ENCODE data around the gene QKI.

The QKI gene

DNA sequence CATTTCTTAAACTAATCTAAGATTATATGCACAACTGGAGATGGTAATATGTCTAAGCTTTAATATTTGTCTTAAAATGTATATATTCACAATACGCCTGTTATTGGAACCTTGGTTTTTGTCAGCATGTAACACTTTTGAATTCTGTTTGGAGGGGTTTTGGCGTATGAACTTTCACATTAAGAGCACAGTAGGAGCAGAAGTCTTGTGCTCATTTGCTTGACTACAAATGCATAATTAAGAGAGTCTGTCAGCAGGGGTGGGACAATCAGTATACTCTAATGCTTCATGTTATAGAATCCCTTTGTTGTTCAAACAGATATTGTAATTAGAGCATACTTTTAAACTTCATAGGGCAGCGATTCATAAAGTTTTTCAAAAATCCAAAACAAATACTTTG lies 112.8 kb downstream of the QKI start:
- H3K4me1 ChIP-seq (ENCODE audit: control insufficient read depth, insufficient read depth, low read length) = peaks cover 6% of the 10 kb centered on the region
- H3K27me3 ChIP-seq (ENCODE audit: control insufficient read depth, insufficient read depth, low read length) = no peaks in the 10 kb centered on the region
- H3K9me3 ChIP-seq (ENCODE audit: control insufficient read depth, insufficient read depth, low read length) = no peaks in the 10 kb centered on the region
- no peak overlapping the region for H3K9ac ChIP-seq (ENCODE audit: low read depth, low read length)
- no peak overlapping the region for H3K4me3 ChIP-seq (ENCODE audit: low read depth, low read length)
- no peaks in the 10 kb centered on the region for H3K36me3 ChIP-seq (ENCODE audit: control insufficient read depth, insufficient read depth, low read length)

DNA sequence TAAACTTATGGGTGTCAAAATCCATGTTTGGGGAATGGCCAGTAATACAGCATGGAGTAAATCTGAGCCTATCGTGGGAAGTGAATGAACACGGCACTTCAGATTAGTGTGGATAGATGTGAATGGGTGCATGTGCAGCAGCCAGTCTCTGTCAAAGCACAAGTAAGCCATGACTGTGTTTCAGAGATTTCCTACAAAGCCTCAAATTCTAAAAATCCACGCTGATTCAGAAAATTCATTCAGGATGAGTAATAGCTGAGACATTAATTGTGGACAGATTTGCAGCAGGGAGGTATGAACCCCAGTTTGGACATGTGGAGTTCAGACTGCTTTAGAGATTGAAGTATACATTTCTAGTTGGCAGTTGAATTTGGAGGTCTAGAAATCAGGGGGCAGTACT lies 115.1 kb downstream of the QKI start:
- no peak overlapping the region for H3K9ac ChIP-seq (ENCODE audit: low read depth, low read length)
- H3K4me3 ChIP-seq (ENCODE audit: low read depth, low read length) = no peak overlapping the region
- H3K36me3 ChIP-seq (ENCODE audit: control insufficient read depth, insufficient read depth, low read length) = no peaks in the 10 kb centered on the region
- peaks cover 6% of the 10 kb centered on the region for H3K4me1 ChIP-seq (ENCODE audit: control insufficient read depth, insufficient read depth, low read length)
- H3K27me3 ChIP-seq (ENCODE audit: control insufficient read depth, insufficient read depth, low read length) = no peaks in the 10 kb centered on the region
- no peaks in the 10 kb centered on the region for H3K9me3 ChIP-seq (ENCODE audit: control insufficient read depth, insufficient read depth, low read length)

DNA sequence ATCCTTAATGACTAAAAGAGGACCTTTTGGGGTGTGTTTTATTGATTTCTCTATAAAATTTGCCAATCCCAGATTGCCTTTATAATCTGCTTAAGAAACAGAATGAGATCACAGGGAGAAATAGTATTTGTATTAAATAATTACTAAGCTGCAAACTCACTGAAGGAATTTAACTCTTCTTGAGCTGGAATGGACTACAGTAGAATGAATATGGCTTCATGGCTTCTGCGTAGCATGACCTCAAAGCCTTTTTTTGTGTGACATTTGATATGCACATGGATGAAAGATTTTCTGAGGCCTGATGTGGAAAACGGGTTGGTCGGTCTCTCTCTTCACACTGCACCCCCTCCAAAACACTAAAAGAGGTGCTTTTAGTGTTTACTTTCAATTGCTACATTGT lies 115.9 kb downstream of the QKI start:
- Histone ChIP-seq H3K36me3 (ENCODE audit: control insufficient read depth, insufficient read depth, low read length) (no peaks in the 10 kb centered on the region), H3K9me3 (ENCODE audit: control insufficient read depth, insufficient read depth, low read length) (no peaks in the 10 kb centered on the region), H3K27me3 (ENCODE audit: control insufficient read depth, insufficient read depth, low read length) (no peaks in the 10 kb centered on the region), H3K9ac (ENCODE audit: low read depth, low read length) (no peak overlapping the region), H3K4me1 (ENCODE audit: control insufficient read depth, insufficient read depth, low read length) (peaks cover 6% of the 10 kb centered on the region), H3K4me3 (ENCODE audit: low read depth, low read length) (no peak overlapping the region)

DNA sequence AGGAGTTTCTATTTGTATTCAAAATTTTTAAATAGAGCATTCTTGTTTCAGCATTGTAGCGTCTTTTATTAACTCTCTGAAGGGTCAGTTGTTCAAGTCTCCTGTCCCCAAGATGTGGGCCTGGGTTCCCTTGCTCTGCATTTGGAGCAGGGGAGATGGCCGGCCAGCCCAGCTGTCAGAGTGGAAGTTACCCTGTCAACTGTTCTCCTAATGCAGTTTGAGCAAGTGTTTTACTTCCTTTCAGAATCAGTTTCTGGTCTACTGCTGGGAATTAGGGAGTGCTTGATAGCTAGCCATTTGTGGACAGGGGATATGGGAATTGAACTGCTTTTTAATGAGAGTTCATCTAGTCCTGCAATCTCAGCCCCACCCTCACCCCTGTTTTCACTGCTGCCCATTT lies 116.6 kb downstream of the QKI start:
- Histone ChIP-seq H3K4me3 (ENCODE audit: low read depth, low read length) (no peak overlapping the region), H3K27me3 (ENCODE audit: control insufficient read depth, insufficient read depth, low read length) (no peaks in the 10 kb centered on the region), H3K9me3 (ENCODE audit: control insufficient read depth, insufficient read depth, low read length) (no peaks in the 10 kb centered on the region), H3K36me3 (ENCODE audit: control insufficient read depth, insufficient read depth, low read length) (no peaks in the 10 kb centered on the region), H3K4me1 (ENCODE audit: control insufficient read depth, insufficient read depth, low read length) (peaks cover 6% of the 10 kb centered on the region), H3K9ac (ENCODE audit: low read depth, low read length) (no peak overlapping the region)

DNA sequence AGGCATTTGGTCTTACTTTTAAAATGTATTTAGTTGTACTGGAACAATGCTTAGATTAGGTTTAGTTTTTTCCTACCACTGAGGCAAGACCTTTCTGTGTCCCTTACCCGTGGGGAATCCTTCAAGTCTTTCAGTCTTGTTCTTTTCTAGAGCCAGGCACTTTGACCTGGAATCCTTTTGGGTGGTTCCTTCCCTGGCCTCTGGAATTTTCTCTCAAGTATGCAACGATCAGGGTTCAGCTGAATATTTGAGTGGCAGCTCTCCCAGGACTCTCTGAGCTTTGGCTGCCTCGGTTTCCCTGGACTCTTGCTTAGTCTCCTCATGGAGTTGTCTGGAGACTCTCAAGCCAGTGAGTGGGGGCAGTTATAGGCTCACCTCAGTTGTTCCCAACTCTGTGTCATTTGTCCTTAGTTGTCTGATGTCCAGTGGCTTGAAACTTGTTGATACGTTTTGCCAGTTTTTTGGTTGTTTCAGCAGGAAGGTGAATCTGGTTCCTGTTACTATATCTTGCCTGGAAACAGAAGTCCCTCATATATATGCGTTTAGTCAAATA lies 118.1 kb downstream of the QKI start:
- peaks cover 2% of the 10 kb centered on the region for H3K4me1 ChIP-seq (ENCODE audit: control insufficient read depth, insufficient read depth, low read length)
- H3K9me3 ChIP-seq (ENCODE audit: control insufficient read depth, insufficient read depth, low read length) = no peaks in the 10 kb centered on the region
- no peaks in the 10 kb centered on the region for H3K27me3 ChIP-seq (ENCODE audit: control insufficient read depth, insufficient read depth, low read length)
- no peak overlapping the region for H3K4me3 ChIP-seq (ENCODE audit: low read depth, low read length)
- no peak overlapping the region for H3K9ac ChIP-seq (ENCODE audit: low read depth, low read length)
- no peaks in the 10 kb centered on the region for H3K36me3 ChIP-seq (ENCODE audit: control insufficient read depth, insufficient read depth, low read length)

DNA sequence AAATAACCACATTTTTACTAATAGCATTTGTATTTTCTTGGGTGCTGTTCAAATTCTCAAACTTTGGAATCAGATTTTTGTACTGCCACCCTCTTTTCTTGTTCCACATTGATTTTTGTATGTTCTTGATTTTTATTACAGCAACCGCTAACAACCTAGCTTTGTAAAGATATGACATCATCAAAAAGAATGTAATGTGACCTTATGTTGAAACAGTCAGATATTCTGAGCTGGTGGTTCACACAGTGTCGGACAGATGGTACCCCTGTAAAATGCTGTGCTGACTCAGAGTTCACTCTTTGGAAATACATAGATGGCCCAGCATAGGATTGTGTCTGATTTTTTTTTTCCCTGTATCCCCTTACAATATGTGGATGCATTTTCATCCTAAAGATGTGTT lies 118.9 kb downstream of the QKI start:
- Histone ChIP-seq H3K36me3 (ENCODE audit: control insufficient read depth, insufficient read depth, low read length) (no peaks in the 10 kb centered on the region), H3K9ac (ENCODE audit: low read depth, low read length) (no peak overlapping the region), H3K27me3 (ENCODE audit: control insufficient read depth, insufficient read depth, low read length) (no peaks in the 10 kb centered on the region), H3K9me3 (ENCODE audit: control insufficient read depth, insufficient read depth, low read length) (no peaks in the 10 kb centered on the region), H3K4me3 (ENCODE audit: low read depth, low read length) (no peak overlapping the region), H3K4me1 (ENCODE audit: control insufficient read depth, insufficient read depth, low read length) (peaks cover 7% of the 10 kb centered on the region)

DNA sequence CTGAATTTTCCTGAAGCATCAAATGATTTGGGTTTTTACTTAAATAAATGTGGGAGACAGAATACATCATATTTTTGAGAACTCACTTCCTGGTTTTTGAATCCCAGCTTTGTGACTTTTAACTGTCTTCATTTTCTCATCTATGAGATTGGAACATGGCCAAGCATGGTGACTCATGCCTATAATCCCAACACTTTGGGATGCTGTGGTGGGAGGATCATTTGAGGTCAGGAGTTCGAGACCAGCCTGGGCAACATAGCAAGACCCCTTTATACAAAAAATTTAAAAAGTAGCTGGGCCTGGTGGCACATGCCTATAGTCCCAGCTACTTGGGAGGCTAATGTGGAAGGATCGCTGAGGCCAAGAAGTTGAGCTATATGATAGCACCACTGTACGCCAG lies 122.3 kb downstream of the QKI start:
- Histone ChIP-seq H3K27me3 (ENCODE audit: control insufficient read depth, insufficient read depth, low read length) (no peaks in the 10 kb centered on the region), H3K4me3 (ENCODE audit: low read depth, low read length) (no peak overlapping the region), H3K36me3 (ENCODE audit: control insufficient read depth, insufficient read depth, low read length) (no peaks in the 10 kb centered on the region), H3K9ac (ENCODE audit: low read depth, low read length) (no peak overlapping the region), H3K9me3 (ENCODE audit: control insufficient read depth, insufficient read depth, low read length) (no peaks in the 10 kb centered on the region), H3K4me1 (ENCODE audit: control insufficient read depth, insufficient read depth, low read length) (peaks cover 16% of the 10 kb centered on the region)

DNA sequence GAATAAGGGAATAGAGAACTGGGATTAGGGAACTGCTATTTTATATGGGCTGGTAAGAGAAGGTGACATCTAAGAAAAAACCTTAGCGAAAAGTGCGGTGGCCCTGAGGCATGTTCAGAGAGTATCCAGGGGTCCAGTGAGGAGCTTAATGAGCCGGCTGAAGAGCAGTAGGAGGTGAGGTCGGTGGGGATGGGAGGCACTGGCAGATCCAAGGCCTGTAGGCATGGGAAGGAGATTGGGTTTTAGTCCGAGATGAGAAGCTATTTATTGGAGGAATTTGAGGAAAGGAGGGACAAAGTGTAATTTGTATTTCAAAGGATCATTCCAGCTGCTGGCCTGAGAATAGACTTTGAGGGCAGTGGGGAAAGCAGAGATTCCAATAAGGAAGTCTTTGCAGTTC lies 123.8 kb downstream of the QKI start:
- Histone ChIP-seq H3K36me3 (ENCODE audit: control insufficient read depth, insufficient read depth, low read length) (no peaks in the 10 kb centered on the region), H3K9ac (ENCODE audit: low read depth, low read length) (no peak overlapping the region), H3K9me3 (ENCODE audit: control insufficient read depth, insufficient read depth, low read length) (no peaks in the 10 kb centered on the region), H3K4me1 (ENCODE audit: control insufficient read depth, insufficient read depth, low read length) (peaks cover 19% of the 10 kb centered on the region), H3K4me3 (ENCODE audit: low read depth, low read length) (no peak overlapping the region), H3K27me3 (ENCODE audit: control insufficient read depth, insufficient read depth, low read length) (no peaks in the 10 kb centered on the region)

DNA sequence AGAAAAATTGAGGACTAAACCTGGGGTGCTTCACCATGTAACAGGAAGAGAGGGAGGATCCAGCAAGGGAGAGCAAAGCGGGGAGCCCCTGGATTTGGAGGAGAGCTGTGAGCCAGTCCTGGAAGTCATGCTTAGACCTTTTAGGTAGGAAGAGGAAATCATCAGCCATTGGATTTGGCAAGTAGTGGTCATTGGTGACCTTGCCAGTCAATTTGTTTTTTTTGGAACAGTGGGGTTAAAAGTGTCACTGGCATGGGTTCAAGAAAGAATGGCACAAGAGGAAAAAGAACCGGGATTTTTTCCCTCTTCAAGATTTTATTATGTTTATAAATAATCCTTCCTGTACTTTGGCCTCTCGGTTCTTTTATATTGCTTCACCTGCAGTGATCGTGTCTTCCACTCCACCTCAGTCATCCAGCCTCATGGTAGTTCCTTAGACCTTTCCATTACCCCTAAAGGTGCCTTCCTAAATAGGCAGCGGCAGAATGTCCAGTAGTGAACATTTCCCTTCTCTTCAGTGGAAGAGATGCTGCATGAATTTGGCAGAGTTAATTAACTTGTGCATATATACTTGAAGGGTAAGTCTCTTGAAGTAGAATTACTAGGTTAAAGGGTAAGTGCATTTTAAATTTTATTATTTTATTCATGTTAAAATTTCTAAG lies 124.7 kb downstream of the QKI start:
- Histone ChIP-seq H3K4me1 (ENCODE audit: control insufficient read depth, insufficient read depth, low read length) (peaks cover 27% of the 10 kb centered on the region), H3K27me3 (ENCODE audit: control insufficient read depth, insufficient read depth, low read length) (no peaks in the 10 kb centered on the region), H3K9me3 (ENCODE audit: control insufficient read depth, insufficient read depth, low read length) (no peaks in the 10 kb centered on the region), H3K9ac (ENCODE audit: low read depth, low read length) (no peak overlapping the region), H3K36me3 (ENCODE audit: control insufficient read depth, insufficient read depth, low read length) (no peaks in the 10 kb centered on the region), H3K4me3 (ENCODE audit: low read depth, low read length) (no peak overlapping the region)

DNA sequence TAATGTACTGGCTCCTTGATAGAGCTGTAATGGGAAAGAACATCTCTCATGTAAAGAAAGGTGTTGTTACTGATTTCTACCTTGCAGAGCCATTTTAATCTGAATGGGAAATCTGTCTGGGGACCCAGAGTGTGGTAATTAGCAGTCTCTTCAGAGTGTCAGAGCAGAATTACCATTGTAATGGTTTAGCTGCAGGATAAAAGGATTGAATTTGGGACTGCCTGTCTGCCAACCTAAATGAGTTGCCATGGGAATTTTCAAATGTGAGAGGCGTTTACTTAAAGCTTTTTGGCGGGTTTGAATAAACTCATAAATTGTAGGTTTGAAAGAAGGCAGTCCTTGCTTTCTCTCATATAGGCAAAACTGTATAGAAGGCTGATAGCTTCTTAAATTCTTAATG lies 128.8 kb downstream of the QKI start:
- peaks cover 26% of the 10 kb centered on the region for H3K4me1 ChIP-seq (ENCODE audit: control insufficient read depth, insufficient read depth, low read length)
- no peaks in the 10 kb centered on the region for H3K9me3 ChIP-seq (ENCODE audit: control insufficient read depth, insufficient read depth, low read length)

DNA sequence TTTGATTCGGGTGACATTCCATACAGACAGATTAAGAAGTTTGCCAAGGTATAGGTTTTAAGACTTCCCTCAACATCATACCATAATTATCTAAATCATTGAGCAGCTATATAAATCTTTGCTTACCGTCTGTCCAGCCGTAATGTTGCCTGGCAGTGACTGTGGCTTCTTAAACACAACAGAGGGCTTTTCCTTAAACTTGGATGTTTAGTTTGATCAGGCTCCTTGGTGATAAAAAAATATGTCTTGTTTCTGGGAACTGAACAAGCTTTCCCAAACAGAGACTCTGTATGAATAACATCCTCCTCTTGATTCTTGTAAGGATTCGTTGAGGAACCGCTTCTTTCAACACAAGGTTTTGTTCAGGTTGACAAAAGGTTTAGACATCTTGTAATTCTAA lies 130.9 kb downstream of the QKI start:
- Histone ChIP-seq H3K9ac (ENCODE audit: low read depth, low read length) (no peak overlapping the region), H3K4me3 (ENCODE audit: low read depth, low read length) (no peak overlapping the region), H3K4me1 (ENCODE audit: control insufficient read depth, insufficient read depth, low read length) (peaks cover 18% of the 10 kb centered on the region), H3K9me3 (ENCODE audit: control insufficient read depth, insufficient read depth, low read length) (no peaks in the 10 kb centered on the region), H3K36me3 (ENCODE audit: control insufficient read depth, insufficient read depth, low read length) (no peaks in the 10 kb centered on the region), H3K27me3 (ENCODE audit: control insufficient read depth, insufficient read depth, low read length) (no peaks in the 10 kb centered on the region)

More for the DNA sequence above, 128.8 kb downstream of the QKI start:
- Histone ChIP-seq H3K9ac (ENCODE audit: low read depth, low read length) (no peak overlapping the region), H3K27me3 (ENCODE audit: control insufficient read depth, insufficient read depth, low read length) (no peaks in the 10 kb centered on the region), H3K36me3 (ENCODE audit: control insufficient read depth, insufficient read depth, low read length) (no peaks in the 10 kb centered on the region), H3K4me3 (ENCODE audit: low read depth, low read length) (peak overlapping the region; percentile 24)

DNA sequence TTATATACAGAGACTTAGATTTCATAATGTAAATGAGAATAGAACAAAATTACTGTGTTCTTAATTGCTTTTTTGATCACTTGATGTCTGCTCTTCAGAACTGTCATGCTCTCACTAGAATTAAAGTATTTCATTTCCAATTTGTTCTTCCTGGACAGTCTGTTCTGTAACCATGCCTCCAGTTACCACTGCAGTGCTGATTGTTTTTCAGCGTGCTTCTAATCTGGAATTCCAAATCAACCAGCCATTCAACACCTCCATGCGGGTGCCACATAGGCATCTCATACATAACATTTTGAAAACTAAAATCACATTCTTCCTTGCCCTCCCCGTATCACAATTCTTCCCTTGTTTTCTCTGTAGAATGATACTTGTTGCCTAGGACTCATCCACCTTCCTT lies 132.8 kb downstream of the QKI start:
- H3K4me1 ChIP-seq (ENCODE audit: control insufficient read depth, insufficient read depth, low read length) = peaks cover 16% of the 10 kb centered on the region
- H3K4me3 ChIP-seq (ENCODE audit: low read depth, low read length) = no peak overlapping the region
- H3K9ac ChIP-seq (ENCODE audit: low read depth, low read length) = no peak overlapping the region
- no peaks in the 10 kb centered on the region for H3K27me3 ChIP-seq (ENCODE audit: control insufficient read depth, insufficient read depth, low read length)
- H3K36me3 ChIP-seq (ENCODE audit: control insufficient read depth, insufficient read depth, low read length) = no peaks in the 10 kb centered on the region
- no peaks in the 10 kb centered on the region for H3K9me3 ChIP-seq (ENCODE audit: control insufficient read depth, insufficient read depth, low read length)
